ENCODE measurements around the gene MAFG.

The MAFG gene

GRCh38 chr17:81931557-81932332 lies 4.2 kb upstream of the MAFG start:
- TF ChIP-seq EZH2phosphoT487 (conservative IDR thresholded peaks at IDR 0.05; ENCODE audit: low read length) (no peak), CTCF (IDR thresholded peaks at IDR 0.05; ENCODE audit: insufficient read depth, low read length, poor library complexity, severe bottlenecking) (no peak)

GRCh38 chr17:81931189-81931556 lies 3.6 kb upstream of the MAFG start:
- Histone ChIP-seq H3K4me2 (ENCODE audit: low read depth, low read length, poor library complexity, severe bottlenecking) (no peak overlapping the region), H3K27me3 (ENCODE audit: low read length) (no peaks in the 10 kb centered on the region), H3K9me3 (ENCODE audit: insufficient read depth, low read length) (no peaks in the 10 kb centered on the region), H2AFZ (ENCODE audit: low read depth, low read length, severe bottlenecking) (no peak overlapping the region), H4K20me1 (ENCODE audit: low read depth, low read length) (no peaks in the 10 kb centered on the region), H3K36me3 (ENCODE audit: low read length) (no peaks in the 10 kb centered on the region), H3K27ac (ENCODE audit: low read depth, low read length) (peak overlapping the region; percentile 67), H3F3A (ENCODE audit: insufficient read depth) (peaks cover 24% of the 10 kb centered on the region), H3K79me2 (ENCODE audit: insufficient read depth, low read length) (peaks cover 10% of the 10 kb centered on the region), H3K9me2 (replicated peaks; ENCODE audit: insufficient read depth, low read length) (no peaks in the 10 kb centered on the region), H3K9ac (ENCODE audit: low read length) (peak overlapping the region; percentile 32; the same call in 1 of the 2 replicates), H3K4me3 (ENCODE audit: insufficient read depth, low read length, poor library complexity, severe bottlenecking) (no peak overlapping the region)
- TF ChIP-seq CTCF (IDR thresholded peaks at IDR 0.05; ENCODE audit: insufficient read depth, low read length, poor library complexity, severe bottlenecking) (no peak), EZH2phosphoT487 (conservative IDR thresholded peaks at IDR 0.05; ENCODE audit: low read length) (no peak)

More at GRCh38 chr17:81931557-81932332, 4.2 kb upstream of the MAFG start:
- Histone ChIP-seq H2AFZ (ENCODE audit: low read depth, low read length, severe bottlenecking) (no peak overlapping the region), H3K4me3 (ENCODE audit: insufficient read depth, low read length, poor library complexity, severe bottlenecking) (no peak overlapping the region), H3K9me3 (ENCODE audit: insufficient read depth, low read length) (no peaks in the 10 kb centered on the region), H3F3A (ENCODE audit: insufficient read depth) (peaks cover 24% of the 10 kb centered on the region), H3K9me2 (replicated peaks; ENCODE audit: insufficient read depth, low read length) (no peaks in the 10 kb centered on the region), H3K27me3 (ENCODE audit: low read length) (no peaks in the 10 kb centered on the region), H3K27ac (ENCODE audit: low read depth, low read length) (peak overlapping the region; percentile 67), H3K36me3 (ENCODE audit: low read length) (no peaks in the 10 kb centered on the region), H3K4me2 (ENCODE audit: low read depth, low read length, poor library complexity, severe bottlenecking) (no peak overlapping the region), H4K20me1 (ENCODE audit: low read depth, low read length) (no peaks in the 10 kb centered on the region), H3K79me2 (ENCODE audit: insufficient read depth, low read length) (peaks cover 7% of the 10 kb centered on the region), H3K9ac (ENCODE audit: low read length) (no peak overlapping the region)

- Histone ChIP-seq H3K36me3 (ENCODE audit: low read length) (no peaks in the 10 kb centered on the region), H3K9me2 (replicated peaks; ENCODE audit: insufficient read depth, low read length) (no peaks in the 10 kb centered on the region), H3K4me2 (ENCODE audit: low read depth, low read length, poor library complexity, severe bottlenecking) (no peak overlapping the region), H3K9ac (ENCODE audit: low read length) (peak overlapping the region; percentile 32; the same call in 1 of the 2 replicates), H3K4me3 (ENCODE audit: insufficient read depth, low read length, poor library complexity, severe bottlenecking) (no peak overlapping the region), H2AFZ (ENCODE audit: low read depth, low read length, severe bottlenecking) (no peak overlapping the region), H4K20me1 (ENCODE audit: low read depth, low read length) (no peaks in the 10 kb centered on the region), H3F3A (ENCODE audit: insufficient read depth) (peaks cover 24% of the 10 kb centered on the region), H3K27me3 (ENCODE audit: low read length) (no peaks in the 10 kb centered on the region), H3K79me2 (ENCODE audit: insufficient read depth, low read length) (peaks cover 17% of the 10 kb centered on the region), H3K27ac (ENCODE audit: low read depth, low read length) (peak overlapping the region; percentile 67), H3K9me3 (ENCODE audit: insufficient read depth, low read length) (no peaks in the 10 kb centered on the region)
- TF ChIP-seq EZH2phosphoT487 (conservative IDR thresholded peaks at IDR 0.05; ENCODE audit: low read length) (no peak), CTCF (IDR thresholded peaks at IDR 0.05; ENCODE audit: insufficient read depth, low read length, poor library complexity, severe bottlenecking) (no peak)
Measured at GRCh38 chr17:81930142-81931125, 2.9 kb upstream of the MAFG start.

Data from SU-DHL-6 (cell line).